GM12891 (cell line): ENCODE results near the gene DTNBP1.

ENCODE experiments used
- PAX5 ChIP-seq: IDR thresholded peaks from 2 replicates; pipeline ENCODE4 v1.6.1; 2011; ENCODE audit warnings: low read length, moderate library complexity, mild to moderate bottlenecking; ENCODE audit not compliant: insufficient read depth, severe bottlenecking
- POLR2A ChIP-seq: IDR thresholded peaks from 2 replicates; pipeline ENCODE4 v1.6.1; 2011; ENCODE audit warnings: low read depth, low read length, control low read depth
- POLR2AphosphoS5 ChIP-seq: IDR thresholded peaks from 2 replicates; pipeline ENCODE4 v1.6.1; 2011; ENCODE audit warnings: low read depth, low read length, control low read depth
- POU2F2 ChIP-seq: IDR thresholded peaks from 2 replicates; pipeline ENCODE4 v1.6.1; 2011; ENCODE audit warnings: low read depth, mild to moderate bottlenecking, control low read depth, low read length, moderate library complexity
- SPI1 ChIP-seq: IDR thresholded peaks from 2 replicates; pipeline ENCODE4 v1.6.1; 2011; ENCODE audit warnings: low read depth, low read length, control low read depth
- TAF1 ChIP-seq: IDR thresholded peaks from 2 replicates; pipeline ENCODE4 v1.6.1; 2011; ENCODE audit warnings: low read depth, low read length, control low read depth

GRCh38 chr6:15490242-15491100 lies 172.4 kb downstream of the DTNBP1 start:
- no peak for TF ChIP-seq POLR2AphosphoS5
- no peak for TF ChIP-seq SPI1
- no peak for TF ChIP-seq POLR2A
- TF ChIP-seq POU2F2: no peak
- TF ChIP-seq TAF1: no peak
- no peak for TF ChIP-seq PAX5
